Stimulated activated CD8-positive, alpha-beta memory T cell treated with anti-CD3 and anti-CD28 coated beads, Interleukin-7, amount 100 ng/mL, for 1 hour (primary cell): ENCODE results near the gene APOL4.
"Not testable (repeated sequence)": the region's sequence is repeated elsewhere in the genome, so short reads cannot be mapped to it uniquely, and the experiment has no call there.

Experiments
- DNase-seq, 2 donors: peaks; one replicate each; pipeline ENCODE4 v3.0.0-alpha.2; 2020; ENCODE audit warnings: low read depth in 2 of 2

Gene APOL4

GRCh38 chr22:36231051-36231450 lies 29.4 kb upstream of the APOL4 start:
- not testable (repeated sequence) for DNase-seq

- DNase-seq, result not testable (repeated sequence)
Observed at GRCh38 chr22:36229649-36230048, 28.0 kb upstream of the APOL4 start.

- DNase-seq, result no peak
Observed at GRCh38 chr22:36228944-36229343, 27.3 kb upstream of the APOL4 start.

GRCh38 chr22:36228369-36228768 lies 26.8 kb upstream of the APOL4 start:
- not testable (repeated sequence) for DNase-seq

- DNase-seq, result no peak
Observed at GRCh38 chr22:36227806-36228205, 26.2 kb upstream of the APOL4 start.

- no peak for DNase-seq
Observed at GRCh38 chr22:36227396-36227795, 25.8 kb upstream of the APOL4 start.

GRCh38 chr22:36226189-36226588 lies 24.6 kb upstream of the APOL4 start:
- no peak for DNase-seq

- no peak for DNase-seq
Observed at GRCh38 chr22:36225333-36225922, 23.8 kb upstream of the APOL4 start.

- no peak for DNase-seq
Observed at GRCh38 chr22:36224245-36224644, 22.6 kb upstream of the APOL4 start.

GRCh38 chr22:36223504-36223903 lies 21.9 kb upstream of the APOL4 start:
- no peak for DNase-seq

GRCh38 chr22:36222887-36223450 lies 21.4 kb upstream of the APOL4 start:
- DNase-seq, result no peak

- peak in 1 of 2 donors; percentile 34 for DNase-seq
Observed at GRCh38 chr22:36221799-36222751, 20.5 kb upstream of the APOL4 start.

GRCh38 chr22:36220451-36220921 lies 18.9 kb upstream of the APOL4 start:
- no peak for DNase-seq

GRCh38 chr22:36218648-36219193 lies 17.1 kb upstream of the APOL4 start:
- no peak for DNase-seq

- no peak for DNase-seq
Observed at GRCh38 chr22:36215981-36216380, 14.4 kb upstream of the APOL4 start.

GRCh38 chr22:36213586-36213985 lies 12.0 kb upstream of the APOL4 start:
- DNase-seq, result no peak

GRCh38 chr22:36212901-36213300 lies 11.3 kb upstream of the APOL4 start:
- no peak for DNase-seq

GRCh38 chr22:36211237-36211861 lies 9.7 kb upstream of the APOL4 start:
- no peak for DNase-seq

GRCh38 chr22:36210224-36210623 lies 8.6 kb upstream of the APOL4 start:
- DNase-seq, result no peak

- DNase-seq, result not testable (repeated sequence)
Observed at GRCh38 chr22:36209488-36209908, 7.9 kb upstream of the APOL4 start.

- no peak for DNase-seq
Observed at GRCh38 chr22:36208914-36209313, 7.3 kb upstream of the APOL4 start.
